K562 (cell line): Measurements from ENCODE around the gene CACNG7. TPM values are rescaled to one million over a fixed set of nuclear protein-coding genes. Genes with fewer than 3 reads are reported as not detected.

Experiments used
- CBX1 ChIP-seq: sonication (generic); IDR thresholded peaks from 2 replicates; pipeline ENCODE4 v1.6.1; 2016; ENCODE audit warnings: antibody characterized with exemption, low read depth, mild to moderate bottlenecking
- CEBPB ChIP-seq: fragments of 450-650 bp; IDR thresholded peaks from 2 replicates; pipeline ENCODE4 v1.6.1; 2016; ENCODE audit warnings: missing genetic modification characterization, missing compliant biosample characterization
- DACH1 ChIP-seq: fragments of 450-650 bp; IDR thresholded peaks from 2 replicates; pipeline ENCODE4 v1.6.1; 2018; ENCODE audit not compliant: partially characterized antibody
- KDM1A ChIP-seq, 2 experiments: fragments of 450-650 bp; IDR thresholded peaks; 2 replicates each; pipeline ENCODE4 v1.6.1; 2016; ENCODE audit warnings: mild to moderate bottlenecking in 2 of 2
- NFE2L1 ChIP-seq: fragments of 450-650 bp; IDR thresholded peaks from 2 replicates; pipeline ENCODE4 v1.6.1; 2016; ENCODE audit warnings: missing genetic modification characterization, low read depth, mild to moderate bottlenecking, missing compliant biosample characterization, moderate library complexity, borderline replicate concordance
- NFXL1 ChIP-seq: fragments of 450-650 bp; formaldehyde crosslinking; IDR thresholded peaks from 2 replicates; pipeline ENCODE4 v1.4.0; 2021; ENCODE audit warnings: mild to moderate bottlenecking
- NRF1 ChIP-seq, 2 experiments: fragments of 450-650 bp; IDR thresholded peaks in 1 of 2; conservative IDR thresholded peaks in 1 of 2; 2 replicates each; pipeline ENCODE4 v1.6.1; 2014; ENCODE audit warnings: mild to moderate bottlenecking in 2 of 2
- NUFIP1 ChIP-seq: fragments of 450-650 bp; IDR thresholded peaks from 2 replicates; pipeline ENCODE4 v1.6.1; 2018; ENCODE audit not compliant: partially characterized antibody
- PHF21A ChIP-seq: fragments of 450-650 bp; IDR thresholded peaks from 2 replicates; pipeline ENCODE4 v1.6.1; 2017; ENCODE audit warnings: low read depth, borderline replicate concordance
- ZFPM2 ChIP-seq: fragments of 250-450 bp; sonication (Bioruptor Pico); IDR thresholded peaks from 2 replicates; pipeline ENCODE4 v1.5.1; 2022; ENCODE audit warnings: mild to moderate bottlenecking
- ZNF197 ChIP-seq: fragments of 200-800 bp; sonication (Bioruptor generic); IDR thresholded peaks from 2 replicates; pipeline ENCODE4 v1.6.1; 2016; ENCODE audit warnings: low read depth, missing genetic modification characterization, missing compliant biosample characterization
- ZZZ3 ChIP-seq: fragments of 450-650 bp; IDR thresholded peaks from 2 replicates; pipeline ENCODE4 v1.6.1; 2016; ENCODE audit warnings: antibody characterized with exemption, mild to moderate bottlenecking, moderate library complexity
- polyA plus RNA-seq, 8 experiments: library from polyadenylated mRNA; depleted of rRNA in 4 of 8; stranded (reverse) in 5 of 8; unstranded in 3 of 8; fragments of >200 nt; fragmentation: Nextera tagmentation in 2 of 8; fragmentation: Illumina TruSeq in 1 of 8; extraction: Ambion mirVana in 2 of 8; extraction: Trizol in 1 of 8; gene quantifications; 2 replicates each; pipeline versions ENCODE4 v1.2.1 to v1.2.3, GENCODE V29; 2011 to 2014; ENCODE audit warnings: inconsistent platforms in 1 of 8, missing spikeins in 1 of 8
- total RNA-seq, 7 experiments: library from RNA; depleted of rRNA in 6 of 7; stranded (reverse); fragments of >200 nt in 6 of 7; fragmentation: Illumina TruSeq in 2 of 7; extraction: Trizol in 2 of 7; gene quantifications; 2 replicates each; pipeline versions ENCODE4 v1.2.1 to v1.2.3, GENCODE V29; 2011 to 2021; ENCODE audit warnings: low replicate concordance in 1 of 7
- TF ChIP-seq, protein P1 (sequence below): fragments of 200-800 bp; sonication (Bioruptor generic); IDR thresholded peaks from 2 replicates; pipeline ENCODE4 v1.6.1; 2017; ENCODE audit warnings: missing genetic modification characterization, missing compliant biosample characterization
- TF ChIP-seq, protein P2 (sequence below): fragments of 250-450 bp; sonication (Bioruptor Pico); IDR thresholded peaks from 2 replicates; pipeline ENCODE4 v1.8.0; 2022; ENCODE audit warnings: moderate library complexity, mild to moderate bottlenecking, inconsistent platforms
- TF ChIP-seq, protein P3 (sequence below): fragments of 150-350 bp; conservative IDR thresholded peaks from 2 replicates; pipeline ENCODE4 v1.6.1; 2014; ENCODE audit warnings: low read length
- TF ChIP-seq, protein P4 (sequence below): sonication (generic); formaldehyde crosslinking; IDR thresholded peaks from 2 replicates; pipeline ENCODE4 v1.8.0; 2022; ENCODE audit warnings: mild to moderate bottlenecking, missing genetic modification reagents

The CACNG7 gene
- total and polyA plus RNA-seq, 9 of the 15 experiments (the other 6 are each of a cell fraction or from before 2014, with no cell fraction given) = not detected

DNA sequence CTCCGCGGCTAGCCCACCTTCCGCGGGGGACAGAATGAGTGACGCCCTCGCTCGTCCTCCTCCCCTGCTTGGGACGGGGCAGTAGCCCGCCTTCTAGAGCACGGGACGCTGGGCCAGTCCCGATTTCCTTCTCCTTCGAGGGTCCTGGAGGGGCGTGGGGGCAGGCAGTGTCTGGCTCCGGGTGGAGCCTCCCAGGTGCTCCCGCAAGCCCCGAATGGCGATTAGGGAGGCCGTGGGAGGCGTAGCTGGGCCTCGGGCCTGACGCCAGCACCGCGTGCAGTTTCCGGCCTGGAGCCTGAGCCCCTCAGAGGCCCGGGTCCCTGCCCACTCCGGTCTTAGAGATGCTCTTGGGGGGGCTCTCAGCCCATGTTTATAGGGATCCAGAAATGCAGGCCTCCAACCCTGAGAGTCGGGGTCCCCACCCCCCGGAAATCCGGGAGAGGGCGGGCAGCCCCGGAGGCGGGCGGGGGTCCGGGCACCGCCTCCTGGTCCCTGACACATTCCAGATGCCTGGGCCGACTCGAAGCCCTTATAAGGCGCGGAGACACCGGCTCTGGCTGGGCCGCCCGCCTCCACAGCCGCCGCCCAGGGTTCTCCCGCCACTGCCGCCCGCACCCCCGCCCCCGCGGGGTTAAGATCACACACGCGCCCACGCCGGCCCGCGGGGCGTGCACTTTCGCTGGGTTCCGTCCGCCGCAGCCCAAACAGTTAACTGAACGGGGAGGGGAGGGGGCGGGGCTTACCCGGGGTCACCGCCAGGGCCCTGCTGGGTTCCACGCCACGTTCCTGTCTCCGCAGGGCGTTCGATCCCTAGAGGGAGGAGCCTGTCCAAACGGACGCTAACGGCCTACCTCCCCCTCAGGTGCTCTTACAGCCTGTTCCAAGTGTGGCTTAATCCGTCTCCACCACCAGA lies 39.9 kb upstream of the CACNG7 start (continued):
- TF ChIP-seq NFE2L1 (no peak), CBX1 (peak; percentile 66; the same call in 1 of the 2 replicates), ZNF197 (no peak), NUFIP1 (no peak), ZZZ3 (no peak), PHF21A (peak; percentile 92; the same call in 1 of the 2 replicates), NFXL1 (CRISPR knock-in tag) (no peak), KDM1A (IDR thresholded peaks at IDR 0.05) (peak; percentile 47 to 55; a peak in 3 of 4 replicates), NRF1 (conservative IDR thresholded peaks at IDR 0.05 in 1 of 2, IDR thresholded peaks at IDR 0.05 in 1 of 2) (peak; percentile 61 to 71), CEBPB (no peak), ZFPM2 (CRISPR knock-in tag) (no peak), DACH1 (no peak)
- TF ChIP-seq, protein P1, sequence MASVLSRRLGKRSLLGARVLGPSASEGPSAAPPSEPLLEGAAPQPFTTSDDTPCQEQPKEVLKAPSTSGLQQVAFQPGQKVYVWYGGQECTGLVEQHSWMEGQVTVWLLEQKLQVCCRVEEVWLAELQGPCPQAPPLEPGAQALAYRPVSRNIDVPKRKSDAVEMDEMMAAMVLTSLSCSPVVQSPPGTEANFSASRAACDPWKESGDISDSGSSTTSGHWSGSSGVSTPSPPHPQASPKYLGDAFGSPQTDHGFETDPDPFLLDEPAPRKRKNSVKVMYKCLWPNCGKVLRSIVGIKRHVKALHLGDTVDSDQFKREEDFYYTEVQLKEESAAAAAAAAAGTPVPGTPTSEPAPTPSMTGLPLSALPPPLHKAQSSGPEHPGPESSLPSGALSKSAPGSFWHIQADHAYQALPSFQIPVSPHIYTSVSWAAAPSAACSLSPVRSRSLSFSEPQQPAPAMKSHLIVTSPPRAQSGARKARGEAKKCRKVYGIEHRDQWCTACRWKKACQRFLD = peak; percentile 82; the same call in 1 of the 2 replicates
- TF ChIP-seq, protein P2, sequence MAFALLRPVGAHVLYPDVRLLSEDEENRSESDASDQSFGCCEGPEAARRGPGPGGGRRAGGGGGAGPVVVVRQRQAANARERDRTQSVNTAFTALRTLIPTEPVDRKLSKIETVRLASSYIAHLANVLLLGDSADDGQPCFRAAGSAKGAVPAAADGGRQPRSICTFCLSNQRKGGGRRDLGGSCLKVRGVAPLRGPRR (CRISPR knock-in tag) = no peak
- TF ChIP-seq, protein P3, sequence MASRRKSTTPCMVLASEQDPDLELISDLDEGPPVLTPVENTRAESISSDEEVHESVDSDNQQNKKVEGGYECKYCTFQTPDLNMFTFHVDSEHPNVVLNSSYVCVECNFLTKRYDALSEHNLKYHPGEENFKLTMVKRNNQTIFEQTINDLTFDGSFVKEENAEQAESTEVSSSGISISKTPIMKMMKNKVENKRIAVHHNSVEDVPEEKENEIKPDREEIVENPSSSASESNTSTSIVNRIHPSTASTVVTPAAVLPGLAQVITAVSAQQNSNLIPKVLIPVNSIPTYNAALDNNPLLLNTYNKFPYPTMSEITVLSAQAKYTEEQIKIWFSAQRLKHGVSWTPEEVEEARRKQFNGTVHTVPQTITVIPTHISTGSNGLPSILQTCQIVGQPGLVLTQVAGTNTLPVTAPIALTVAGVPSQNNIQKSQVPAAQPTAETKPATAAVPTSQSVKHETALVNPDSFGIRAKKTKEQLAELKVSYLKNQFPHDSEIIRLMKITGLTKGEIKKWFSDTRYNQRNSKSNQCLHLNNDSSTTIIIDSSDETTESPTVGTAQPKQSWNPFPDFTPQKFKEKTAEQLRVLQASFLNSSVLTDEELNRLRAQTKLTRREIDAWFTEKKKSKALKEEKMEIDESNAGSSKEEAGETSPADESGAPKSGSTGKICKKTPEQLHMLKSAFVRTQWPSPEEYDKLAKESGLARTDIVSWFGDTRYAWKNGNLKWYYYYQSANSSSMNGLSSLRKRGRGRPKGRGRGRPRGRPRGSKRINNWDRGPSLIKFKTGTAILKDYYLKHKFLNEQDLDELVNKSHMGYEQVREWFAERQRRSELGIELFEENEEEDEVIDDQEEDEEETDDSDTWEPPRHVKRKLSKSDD = no peak
- TF ChIP-seq, protein P4, sequence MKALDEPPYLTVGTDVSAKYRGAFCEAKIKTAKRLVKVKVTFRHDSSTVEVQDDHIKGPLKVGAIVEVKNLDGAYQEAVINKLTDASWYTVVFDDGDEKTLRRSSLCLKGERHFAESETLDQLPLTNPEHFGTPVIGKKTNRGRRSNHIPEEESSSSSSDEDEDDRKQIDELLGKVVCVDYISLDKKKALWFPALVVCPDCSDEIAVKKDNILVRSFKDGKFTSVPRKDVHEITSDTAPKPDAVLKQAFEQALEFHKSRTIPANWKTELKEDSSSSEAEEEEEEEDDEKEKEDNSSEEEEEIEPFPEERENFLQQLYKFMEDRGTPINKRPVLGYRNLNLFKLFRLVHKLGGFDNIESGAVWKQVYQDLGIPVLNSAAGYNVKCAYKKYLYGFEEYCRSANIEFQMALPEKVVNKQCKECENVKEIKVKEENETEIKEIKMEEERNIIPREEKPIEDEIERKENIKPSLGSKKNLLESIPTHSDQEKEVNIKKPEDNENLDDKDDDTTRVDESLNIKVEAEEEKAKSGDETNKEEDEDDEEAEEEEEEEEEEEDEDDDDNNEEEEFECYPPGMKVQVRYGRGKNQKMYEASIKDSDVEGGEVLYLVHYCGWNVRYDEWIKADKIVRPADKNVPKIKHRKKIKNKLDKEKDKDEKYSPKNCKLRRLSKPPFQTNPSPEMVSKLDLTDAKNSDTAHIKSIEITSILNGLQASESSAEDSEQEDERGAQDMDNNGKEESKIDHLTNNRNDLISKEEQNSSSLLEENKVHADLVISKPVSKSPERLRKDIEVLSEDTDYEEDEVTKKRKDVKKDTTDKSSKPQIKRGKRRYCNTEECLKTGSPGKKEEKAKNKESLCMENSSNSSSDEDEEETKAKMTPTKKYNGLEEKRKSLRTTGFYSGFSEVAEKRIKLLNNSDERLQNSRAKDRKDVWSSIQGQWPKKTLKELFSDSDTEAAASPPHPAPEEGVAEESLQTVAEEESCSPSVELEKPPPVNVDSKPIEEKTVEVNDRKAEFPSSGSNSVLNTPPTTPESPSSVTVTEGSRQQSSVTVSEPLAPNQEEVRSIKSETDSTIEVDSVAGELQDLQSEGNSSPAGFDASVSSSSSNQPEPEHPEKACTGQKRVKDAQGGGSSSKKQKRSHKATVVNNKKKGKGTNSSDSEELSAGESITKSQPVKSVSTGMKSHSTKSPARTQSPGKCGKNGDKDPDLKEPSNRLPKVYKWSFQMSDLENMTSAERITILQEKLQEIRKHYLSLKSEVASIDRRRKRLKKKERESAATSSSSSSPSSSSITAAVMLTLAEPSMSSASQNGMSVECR (CRISPR knock-in tag) = peak; percentile 78
